ENCODE measurements around the gene OMG. TPM values are rescaled to one million over a fixed set of nuclear protein-coding genes. Genes with fewer than 3 reads are reported as not detected.
"Not testable (repeated sequence)": the region's sequence is repeated elsewhere in the genome, so short reads cannot be mapped to it uniquely, and the experiment has no call there.

The OMG gene
- total RNA-seq, 1 donor from 2014 or later: 1.5 TPM

DNA sequence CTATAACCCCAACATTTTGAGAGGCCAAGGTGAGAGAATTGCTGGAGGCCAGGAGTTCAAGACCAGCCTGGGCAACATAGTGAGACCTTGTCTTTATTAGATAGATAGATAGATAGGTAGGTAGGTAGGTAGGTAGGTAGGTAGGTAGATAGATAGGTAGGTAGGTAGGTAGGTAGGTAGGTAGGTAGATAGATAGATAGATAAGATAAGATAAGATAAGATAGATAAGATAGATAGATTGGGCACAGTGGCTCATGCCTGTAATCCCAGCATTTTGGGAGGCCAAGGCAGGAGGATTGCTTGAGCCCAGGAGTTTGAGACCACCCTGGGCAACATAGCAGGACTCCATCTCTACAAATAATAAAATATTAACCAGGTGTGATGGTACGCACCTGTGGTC, 34.1 kb downstream of the OMG start:
- DNase-seq: not testable (repeated sequence)

DNA sequence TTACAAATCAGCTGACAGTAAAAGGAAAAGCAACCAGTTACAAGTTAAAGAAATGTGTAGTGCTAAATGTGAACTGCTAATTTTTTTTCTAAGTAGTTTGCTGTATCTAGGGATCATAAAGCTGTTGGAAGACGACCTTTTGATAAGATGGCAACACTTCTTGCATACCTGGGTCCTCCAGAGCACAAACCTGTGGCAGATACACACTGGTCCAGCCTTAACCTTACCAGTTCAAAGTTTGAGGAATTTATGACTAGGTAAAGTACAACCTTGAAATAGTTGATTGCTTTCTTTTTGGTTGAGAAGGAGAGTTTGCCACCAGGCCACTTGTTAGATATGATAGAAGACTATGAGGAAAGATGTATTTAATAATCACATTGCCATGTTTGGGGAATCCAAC, 35.4 kb downstream of the OMG start:
- DNase-seq: no peak

DNA sequence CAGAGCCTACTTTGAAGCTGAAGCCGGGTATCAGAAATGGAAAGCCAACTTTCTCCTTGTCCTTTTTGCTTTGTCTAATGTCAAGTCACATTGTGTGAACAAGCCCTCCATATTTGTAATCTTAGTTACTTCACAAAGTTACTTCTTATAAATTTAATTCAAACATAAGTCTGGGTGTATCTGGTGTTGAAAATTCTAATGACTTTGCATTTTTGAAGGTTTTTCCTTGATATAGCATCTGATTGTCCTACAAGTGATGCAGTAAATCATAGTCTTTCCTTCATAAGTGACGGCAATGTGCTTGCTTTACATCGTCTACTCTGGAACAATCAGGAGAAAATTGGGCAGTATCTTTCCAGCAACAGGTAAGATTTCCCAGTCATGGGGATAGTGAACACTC, 36.9 kb downstream of the OMG start:
- no peak for DNase-seq

DNA sequence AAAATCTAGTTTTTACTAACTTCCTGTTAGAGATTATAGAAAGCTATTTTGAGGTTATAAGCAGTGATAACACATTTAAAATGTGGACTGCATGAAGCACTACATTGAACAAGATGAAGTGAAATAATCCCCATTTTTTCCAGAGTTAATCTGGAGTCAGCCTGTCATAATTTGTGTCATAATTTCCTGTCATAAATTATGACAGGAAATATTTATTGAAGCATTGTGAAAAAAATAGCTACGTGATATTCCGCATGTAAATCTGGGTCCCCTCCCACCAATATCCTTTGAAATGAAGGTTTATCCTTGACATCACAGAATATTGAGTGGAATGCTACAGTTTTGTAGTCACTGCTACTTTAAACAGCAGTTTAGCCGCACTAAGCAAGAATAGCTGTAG, 40.1 kb downstream of the OMG start:
- no peak for DNase-seq

DNA sequence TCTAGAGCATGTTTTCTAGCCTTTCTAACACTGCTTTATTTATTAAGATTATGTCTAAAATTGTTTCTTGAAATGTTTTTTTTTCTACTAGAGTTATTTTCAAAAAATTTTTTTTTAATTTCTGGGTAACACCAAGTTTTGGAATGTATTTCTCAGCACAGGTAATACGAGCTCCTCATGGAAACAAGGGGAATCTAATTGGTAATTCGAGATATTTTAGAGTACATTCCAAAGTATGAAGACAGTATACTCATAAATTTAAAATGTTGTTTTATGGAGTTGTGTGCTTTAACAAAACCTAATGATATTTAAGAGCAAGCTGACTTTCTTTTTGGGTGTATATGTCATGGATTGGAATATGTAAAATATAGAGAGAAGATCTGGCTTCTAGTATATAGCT, 42.4 kb downstream of the OMG start:
- DNase-seq: no peak

DNA sequence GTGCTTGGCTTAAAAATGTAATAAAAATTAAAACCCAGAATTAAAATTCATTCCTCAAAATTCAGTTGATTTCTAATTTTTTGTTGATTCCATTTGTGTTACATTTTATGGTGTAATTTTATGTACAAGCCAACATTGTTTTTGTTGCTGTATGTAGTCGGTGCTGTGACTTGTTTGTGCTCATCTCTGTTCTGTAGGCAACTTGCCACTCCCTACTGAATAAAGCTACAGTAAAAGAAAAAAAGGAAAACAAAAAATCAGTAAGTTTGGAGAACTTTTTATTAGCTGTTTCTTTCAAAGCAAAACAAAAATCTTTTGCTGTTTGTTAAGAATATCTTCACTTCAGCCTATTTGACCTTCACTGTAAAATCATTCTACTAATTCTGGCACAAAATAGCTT, 44.3 kb downstream of the OMG start:
- no peak for DNase-seq

DNA sequence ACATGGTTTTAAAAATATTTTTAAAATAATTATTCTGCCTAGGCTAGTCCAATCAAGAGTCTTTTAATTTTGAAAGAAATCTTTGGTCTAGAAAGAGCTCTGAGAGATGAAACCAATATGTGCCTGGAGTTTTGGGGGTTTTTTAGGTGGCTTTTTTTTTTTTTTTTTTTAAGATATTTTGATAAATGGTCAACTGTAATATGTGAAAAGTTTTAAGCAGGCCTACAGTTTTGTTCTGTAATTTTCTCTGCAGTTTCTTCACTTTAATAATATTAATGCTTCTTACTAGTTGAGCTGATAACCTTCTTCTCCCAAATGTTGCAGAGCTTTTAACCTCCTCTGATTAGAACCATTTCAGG, 45.1 kb downstream of the OMG start:
- no peak for DNase-seq

DNA sequence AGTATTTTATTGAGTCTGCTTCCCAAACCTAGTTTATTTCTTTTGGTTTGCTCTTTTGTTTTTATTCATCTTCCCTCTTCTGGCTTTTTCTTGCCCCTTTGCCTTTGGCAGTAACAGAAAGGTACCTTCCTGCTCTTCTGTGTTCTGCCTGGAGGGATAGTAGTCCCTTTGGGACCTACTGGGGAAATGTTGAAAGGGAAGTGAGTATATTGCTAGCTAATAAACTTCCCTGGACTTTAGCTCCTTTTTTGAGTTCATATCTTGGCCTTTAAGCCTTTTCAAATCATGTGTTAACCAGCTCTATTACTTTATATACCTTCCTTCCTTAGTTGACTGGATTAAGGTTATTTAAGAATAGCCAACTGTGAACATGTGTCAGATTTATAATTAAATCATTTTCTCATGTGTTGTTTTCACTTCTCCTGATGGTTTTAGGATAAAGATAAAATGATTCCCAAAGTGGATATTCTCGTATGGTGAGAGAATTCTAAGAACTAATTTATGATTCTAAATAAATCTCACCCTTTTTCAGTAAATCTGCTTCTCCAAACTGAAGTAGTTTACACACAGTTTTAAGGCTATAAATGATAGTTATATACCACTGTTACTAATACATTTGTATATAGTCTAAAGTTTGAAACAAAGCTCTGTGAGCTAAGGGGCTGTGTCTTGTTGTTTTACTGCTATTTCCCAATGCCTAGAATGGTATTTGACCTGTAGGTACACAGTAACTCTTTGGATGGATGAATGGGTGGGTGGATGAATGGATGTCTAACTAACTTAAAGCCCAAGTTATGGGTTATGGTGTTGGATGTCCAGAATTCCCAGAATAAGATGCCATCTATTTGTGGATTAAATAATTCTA, 45.7 kb downstream of the OMG start:
- DNase-seq: no peak

DNA sequence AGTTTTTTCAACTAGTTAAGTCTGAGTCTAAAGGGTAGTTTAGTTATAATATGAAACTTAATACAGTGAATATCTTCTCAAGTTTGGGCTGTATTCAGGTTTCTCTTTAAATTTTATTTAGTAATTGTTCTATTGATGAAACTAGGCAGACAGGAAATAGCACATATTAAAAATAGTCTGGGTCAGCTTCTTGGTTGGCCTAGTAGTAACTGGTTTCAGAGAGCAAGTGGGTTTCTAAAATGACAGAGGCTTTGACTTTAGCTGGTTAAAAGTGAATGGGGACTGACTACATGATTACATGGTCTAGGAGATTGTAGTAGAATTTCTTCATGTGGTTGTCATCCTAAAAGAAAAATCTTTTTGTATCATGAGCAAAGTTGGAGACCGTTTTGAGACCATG, 46.8 kb downstream of the OMG start:
- no peak for DNase-seq

DNA sequence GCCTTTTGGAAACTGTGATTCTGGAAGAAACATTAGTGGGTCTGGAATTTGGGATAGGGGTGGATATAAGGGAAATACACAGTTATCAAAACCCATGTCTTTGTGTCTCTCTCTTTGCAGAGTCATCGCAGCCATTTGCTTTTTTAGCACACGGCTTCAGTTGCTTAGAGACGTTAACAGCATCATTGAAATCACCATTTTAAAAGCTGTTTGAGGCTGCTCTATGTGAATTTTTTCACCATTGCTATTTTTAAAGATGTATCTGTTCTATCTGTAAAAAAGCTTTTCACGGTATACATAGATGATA, 47.3 kb downstream of the OMG start:
- DNase-seq: no peak

DNA sequence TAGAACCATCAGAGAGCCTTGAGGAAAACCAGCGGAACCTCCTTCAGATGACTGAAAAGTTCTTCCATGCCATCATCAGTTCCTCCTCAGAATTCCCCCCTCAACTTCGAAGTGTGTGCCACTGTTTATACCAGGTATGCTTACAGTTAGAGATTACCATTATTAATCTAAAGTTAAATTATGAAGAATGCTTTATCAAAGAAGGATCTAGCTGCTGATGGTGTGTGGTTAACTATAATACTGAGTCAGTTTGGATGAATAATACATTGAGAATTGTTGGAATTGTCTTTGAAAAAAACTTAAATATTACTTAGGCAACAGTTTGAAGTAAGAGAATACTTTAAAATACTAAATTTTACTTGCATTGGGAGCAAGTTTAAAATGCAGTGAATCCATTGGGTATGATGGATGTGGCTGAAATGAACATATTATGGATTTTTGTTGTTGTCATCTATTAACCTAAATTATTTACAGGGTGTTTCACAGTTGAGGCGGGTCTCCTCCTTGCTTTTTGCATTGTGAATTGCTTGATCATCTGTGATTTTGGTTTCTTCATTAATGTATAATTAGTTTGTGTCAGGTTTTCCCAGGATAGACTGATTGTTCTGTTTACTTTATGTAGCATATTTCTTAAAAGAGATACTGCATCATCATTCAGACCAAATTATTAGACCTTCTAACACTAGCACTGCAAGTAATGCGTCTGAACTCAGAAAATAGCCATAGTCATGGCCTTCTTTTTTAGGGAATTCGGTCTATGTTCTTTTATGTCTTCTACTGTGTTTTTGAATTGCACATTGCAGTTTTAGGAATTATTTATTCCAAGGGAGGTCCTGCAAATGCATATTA, 47.8 kb downstream of the OMG start:
- DNase-seq: no peak

Other genes starting within 250 kb of the OMG start
- gene NF1, start 202.3 kb downstream of the OMG start, total RNA-seq: 106 TPM
- gene EVI2B, start 16.8 kb upstream of the OMG start, total RNA-seq: 1.2 TPM
- 1.4 TPM for gene EVI2A, start 24.4 kb upstream of the OMG start, total RNA-seq
- gene RAB11FIP4, start 94.4 kb upstream of the OMG start, total RNA-seq: 2.7 TPM

Measured in tongue (tissue), 2 donors.